Psoas muscle (tissue), 8 donors: Measurements from ENCODE around the gene APC. TPM values are rescaled to one million over a fixed set of nuclear protein-coding genes. Genes with fewer than 3 reads are reported as not detected.
"Not testable (repeated sequence)": the region's sequence is repeated elsewhere in the genome, so short reads cannot be mapped to it uniquely, and the experiment has no call there.

ENCODE experiments used
- ATAC-seq, 4 donors: fragments of 200-7000 bp; cut with Tn5 transposase; one replicate each; pipeline ENCODE4 v1.9.1; 2020; ENCODE audit warnings: moderate library complexity in 3 of 4, mild to moderate bottlenecking in 2 of 4
- DNase-seq, 2 donors: peaks; one replicate each; pipeline ENCODE4 v3.0.0-alpha.2; 2020
- H3K27ac ChIP-seq: fragments of 200-600 bp; one replicate; pipeline ENCODE4 v1.8.0; 2022
- H3K27me3 ChIP-seq, 3 donors: fragments of 200-600 bp in 1 of 3; one replicate each; pipeline versions ENCODE4 v1.6.1 to v1.8.0; 2013 to 2022; ENCODE audit warnings: low read length in 2 of 3, mild to moderate bottlenecking in 2 of 3, moderate library complexity in 1 of 3; ENCODE audit not compliant: insufficient read depth in 3 of 3
- H3K36me3 ChIP-seq, 2 donors: fragments of 200-600 bp in 1 of 2; one replicate each; pipeline versions ENCODE4 v1.6.1 to v1.8.0; 2013 to 2022; ENCODE audit warnings: low read depth in 1 of 2, mild to moderate bottlenecking in 1 of 2, moderate library complexity in 1 of 2; ENCODE audit not compliant: insufficient read depth in 1 of 2
- H3K4me1 ChIP-seq: fragments of 200-600 bp; one replicate; pipeline ENCODE4 v1.8.0; 2022
- H3K4me3 ChIP-seq: fragments of 200-600 bp; one replicate; pipeline ENCODE4 v1.8.0; 2022; ENCODE audit warnings: mild to moderate bottlenecking
- H3K9me3 ChIP-seq: fragments of 200-600 bp; one replicate; pipeline ENCODE4 v1.8.0; 2022
- CTCF ChIP-seq: fragments of 200-600 bp; IDR thresholded peaks from one replicate; pipeline ENCODE4 v1.8.0; 2022; ENCODE audit warnings: antibody characterized with exemption
- WGBS, 3 donors: extraction: QIAGEN DNeasy Blood & Tissue Kit; methylation state at CpG; one replicate each; pipeline versions ENCODE4 v1.1.6 to v1.1.7; 2013; 5-methylcytosine and 5-hydroxymethylcytosine counted together
- intact Hi-C, 2 donors: fragments of 100-400 bp; cut with DNase I; formaldehyde crosslinking; loops; one replicate each; pipeline versions ENCODE4 v1.11.0 to v1.14.2; 2022
- polyA plus RNA-seq, 3 donors: library from polyadenylated mRNA; stranded (reverse); fragments of 200-250 nt; gene quantifications; one replicate each; pipeline ENCODE4 v1.2.3, GENCODE V29; 2013
- total RNA-seq, 4 donors: library from RNA; stranded (reverse); fragmentation: NEBNext Ultra II Directional in 2 of 4; extraction: Animal tissue kit (Norgen Biotek cat#: 25700) in 2 of 4; gene quantifications; one replicate each; pipeline versions ENCODE4 v1.2.1 to v1.2.4, GENCODE V29; 2021 to 2023
- donor health status: healthy with polysubstance abuse.
- donor health status: DM: no; HTN: no; CAD: no; lungs with moderate emphysema.
- donor health status: Bipolar disorder and iron deficiency.
- donor health status: healthy.
- donor health status: DM: yes; HTN: yes; CAD: no.
- donor health status: DM: no; HTN: no; CAD: no.
- donor health status: DM: no; HTN: no; CAD: no.
- donor health status: DM: yes; HTN: yes; CAD: no.

Gene APC
- total and polyA plus RNA-seq, 7 donors: 5.2 to 37.0 (median 27.0) TPM

GRCh38 chr5:112857866-112858265 lies 120.2 kb downstream of the APC start:
- intact Hi-C loops: no loop called here
- TF ChIP-seq CTCF: no peak
- ATAC-seq (no peak), DNase-seq (no peak)
- H3K27me3 ChIP-seq: peaks cover 0 to 2% (median 0%) of the 10 kb centered on the region in 3 donors
- no peak overlapping the region for H3K4me3 ChIP-seq
- H3K36me3 ChIP-seq: peaks cover 0 to 6% of the 10 kb centered on the region in 2 donors
- H3K9me3 ChIP-seq: no peaks in the 10 kb centered on the region
- peaks cover 12% of the 10 kb centered on the region for H3K4me1 ChIP-seq
- no peak overlapping the region for H3K27ac ChIP-seq

- not testable (repeated sequence) for H3K27me3 ChIP-seq, DNase-seq, H3K9me3 ChIP-seq
- H3K4me1 ChIP-seq: peaks cover 23% of the 10 kb centered on the region
- peaks cover 3 to 32% of the 10 kb centered on the region in 2 donors for H3K36me3 ChIP-seq
- H3K4me3 ChIP-seq: peak overlapping the region; percentile 82
- H3K27ac ChIP-seq: peak overlapping the region; percentile 77
- intact Hi-C loops: loop anchor here (5.0 kb wide), 3 partner anchors 57 to 117 kb away; partner anchors contain the start of genes DCP2 (in 1 of the 2) and REEP5 (in 1 of the 2)
- 69 to 72% (median 70%) methylated on average over 11 of the region's 11 CpGs for WGBS, 3 donors
- peak in 1 of 4 donors; percentile 5 for ATAC-seq
Observed at GRCh38 chr5:112860571-112860928, 122.9 kb downstream of the APC start.

GRCh38 chr5:112860929-112861637 lies 123.4 kb downstream of the APC start, which contains the start of gene SRP19:
SRP19 (plus strand) TSS chr5:112861287; CDS start chr5:112861377, 90 bp downstream.
- H3K9me3 ChIP-seq: no peaks in the 10 kb centered on the region
- H3K4me1 ChIP-seq: peaks cover 23% of the 10 kb centered on the region
- peaks cover 0 to 1% (median 0%) of the 10 kb centered on the region in 3 donors for H3K27me3 ChIP-seq
- H3K27ac ChIP-seq: peak within 1 kb of the TSS; percentile 77
- TF ChIP-seq CTCF: no peak
- whole genome bisulfite sequencing, 3 donors: 1% methylated on average over 45 to 47 of the region's 47 CpGs
- DNase-seq (peak; percentile 94 to 97), ATAC-seq (peak; percentile 96 to 98 (median 97))
- intact Hi-C loops: loop anchor here (5.0 kb wide), 3 partner anchors 56 to 116 kb away; partner anchors contain the start of genes DCP2 (in 1 of the 2) and REEP5 (in 1 of the 2)
- peaks cover 3 to 38% of the 10 kb centered on the region in 2 donors for H3K36me3 ChIP-seq
- peak within 1 kb of the TSS; percentile 82 for H3K4me3 ChIP-seq

- DNase-seq (no peak), ATAC-seq (peak in 1 of 4 donors; percentile 8)
- Histone ChIP-seq H3K4me1 (peaks cover 23% of the 10 kb centered on the region), H3K9me3 (no peaks in the 10 kb centered on the region), H3K27ac (peak overlapping the region; percentile 77), H3K4me3 (peak overlapping the region; percentile 82), H3K36me3 (peaks cover 3 to 43% of the 10 kb centered on the region in 2 donors), H3K27me3 (no peaks in the 10 kb centered on the region)
- intact Hi-C loops: loop anchor here (5.0 kb wide), 3 partner anchors 56 to 116 kb away; partner anchors contain the start of genes DCP2 (in 1 of the 2) and REEP5 (in 1 of the 2)
- no peak for TF ChIP-seq CTCF
- WGBS, 3 donors: 0 to 1% (median 1%) methylated on average over 8 of the region's 8 CpGs
Observed at GRCh38 chr5:112861638-112861985, 123.9 kb downstream of the APC start.

- DNase-seq (no peak), ATAC-seq (no peak)
- Histone ChIP-seq H3K4me1 (peaks cover 23% of the 10 kb centered on the region), H3K27ac (peak overlapping the region; percentile 77), H3K9me3 (no peaks in the 10 kb centered on the region), H3K27me3 (no peaks in the 10 kb centered on the region), H3K36me3 (peaks cover 3 to 48% of the 10 kb centered on the region in 2 donors), H3K4me3 (peak overlapping the region; percentile 82)
- WGBS, 3 donors: 40 to 61% (median 57%) methylated on average over 9 of the region's 9 CpGs
- intact Hi-C loops: loop anchor here (5.0 kb wide), 3 partner anchors 55 to 115 kb away; partner anchors contain the start of genes DCP2 (in 1 of the 2) and REEP5 (in 1 of the 2)
- TF ChIP-seq CTCF: no peak
Observed at GRCh38 chr5:112862085-112862484, 124.4 kb downstream of the APC start.
